Astrocyte (in vitro differentiated cells and primary cell): ENCODE results near the gene ATL2. TPM values are rescaled to one million over a fixed set of nuclear protein-coding genes. Genes with fewer than 3 reads are reported as not detected.

Experiments used
- DNase-seq: peaks from one replicate; pipeline ENCODE4 v3.0.0-alpha.2; 2010; ENCODE audit warnings: low read depth
- FAIRE-seq: peaks from 2 replicates; lab custom pipeline; 2011; peaks lifted over from hg19 to GRCh38; lab: Jason Lieb, UNC
- H2AFZ ChIP-seq: 2 replicates; pipeline ENCODE4 v1.6.0; 2012; ENCODE audit warnings: low read depth, low read length, inconsistent platforms
- H3K27ac ChIP-seq: 2 replicates; pipeline ENCODE4 v1.5.1; 2011; ENCODE audit warnings: low read depth, low read length, inconsistent platforms
- H3K27me3 ChIP-seq: 2 replicates; pipeline ENCODE4 v1.6.0; 2011; ENCODE audit warnings: low read length, inconsistent platforms; ENCODE audit not compliant: insufficient read depth
- H3K36me3 ChIP-seq: 2 replicates; pipeline ENCODE4 v1.5.1; 2011; ENCODE audit warnings: low read length, inconsistent platforms; ENCODE audit not compliant: insufficient read depth
- H3K4me1 ChIP-seq: 2 replicates; pipeline ENCODE4 v1.5.1; 2011; ENCODE audit warnings: low read length, inconsistent platforms; ENCODE audit not compliant: insufficient read depth
- H3K4me2 ChIP-seq: 2 replicates; pipeline ENCODE4 v1.6.0; 2012; ENCODE audit warnings: low read length, inconsistent platforms
- H3K4me3 ChIP-seq: 2 replicates; pipeline ENCODE4 v1.5.1; 2011; ENCODE audit warnings: low read depth, mild to moderate bottlenecking, low read length, inconsistent platforms; ENCODE audit not compliant: insufficient read depth
- H3K79me2 ChIP-seq: 2 replicates; pipeline ENCODE4 v1.6.0; 2012; ENCODE audit warnings: mild to moderate bottlenecking, low read length, inconsistent platforms; ENCODE audit not compliant: insufficient read depth
- H3K9ac ChIP-seq: 2 replicates; pipeline ENCODE4 v1.6.0; 2012; ENCODE audit warnings: mild to moderate bottlenecking, low read length, inconsistent platforms
- H3K9me3 ChIP-seq: 2 replicates; pipeline ENCODE4 v1.5.1; 2012; ENCODE audit warnings: low read depth, mild to moderate bottlenecking, low read length, inconsistent platforms; ENCODE audit not compliant: insufficient read depth
- H4K20me1 ChIP-seq: 2 replicates; pipeline ENCODE4 v1.6.0; 2012; ENCODE audit warnings: low read length, inconsistent platforms; ENCODE audit not compliant: insufficient read depth
- H3K27ac Mint-ChIP-seq: one replicate; pipeline ENCODE4 v1.8.0; 2021; ENCODE audit warnings: mild to moderate bottlenecking, mixed read lengths; ENCODE audit not compliant: unreplicated experiment
- H3K27me3 Mint-ChIP-seq: one replicate; pipeline ENCODE4 v1.8.0; 2021; ENCODE audit warnings: low read depth, mixed read lengths; ENCODE audit not compliant: unreplicated experiment
- H3K36me3 Mint-ChIP-seq: one replicate; pipeline ENCODE4 v1.8.0; 2021; ENCODE audit warnings: low read depth, mixed read lengths; ENCODE audit not compliant: unreplicated experiment
- H3K4me1 Mint-ChIP-seq: one replicate; pipeline ENCODE4 v1.8.0; 2021; ENCODE audit warnings: low read depth, mixed read lengths; ENCODE audit not compliant: unreplicated experiment
- H3K4me3 Mint-ChIP-seq: one replicate; pipeline ENCODE4 v1.8.0; 2021; ENCODE audit warnings: mild to moderate bottlenecking, moderate library complexity, mixed read lengths; ENCODE audit not compliant: unreplicated experiment
- H3K9me3 Mint-ChIP-seq: one replicate; pipeline ENCODE4 v1.8.0; 2021; ENCODE audit warnings: mild to moderate bottlenecking, mixed read lengths; ENCODE audit not compliant: unreplicated experiment
- EZH2 ChIP-seq: IDR thresholded peaks from 2 replicates; pipeline ENCODE4 v1.6.1; 2012; ENCODE audit warnings: mild to moderate bottlenecking, low read length, inconsistent platforms; ENCODE audit not compliant: insufficient read depth
- total RNA-seq: library from RNA; stranded (reverse); gene quantifications from 2 replicates; pipeline ENCODE4 v1.2.1, GENCODE V29; 2021
- TF ChIP-seq, protein P1 (sequence below): IDR thresholded peaks from 2 replicates; pipeline ENCODE4 v1.5.1; 2011; ENCODE audit warnings: low read depth, mild to moderate bottlenecking, inconsistent platforms, low read length, moderate library complexity; ENCODE audit not compliant: insufficient read depth

Gene ATL2
- total RNA-seq, 1 donor from 2014 or later, result 34.9 TPM

DNA sequence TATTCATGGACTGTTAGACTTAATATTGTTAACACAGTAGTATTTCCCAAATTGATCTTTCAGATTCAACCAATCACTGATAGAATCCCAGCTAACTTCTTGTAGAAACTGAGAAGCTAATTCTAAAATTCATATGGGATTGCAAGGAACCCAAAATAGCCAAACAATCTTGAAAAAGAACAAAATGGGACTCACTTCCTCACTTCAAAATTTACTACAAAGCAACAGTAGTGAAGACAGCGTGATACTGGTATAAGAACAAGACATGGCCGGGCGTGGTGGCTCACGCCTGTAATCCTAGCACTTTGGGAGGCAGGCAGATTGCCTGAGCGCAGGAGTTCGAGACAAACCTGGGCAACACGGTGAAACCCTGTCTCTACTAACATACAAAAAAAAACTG is 46.3 kb downstream of the ATL2 start:
- DNase-seq (no peak), FAIRE-seq (no peak)
- Histone ChIP-seq H3K4me1 (no peaks in the 10 kb centered on the region), H3K36me3 (no peaks in the 10 kb centered on the region), H3K4me2 (no peak overlapping the region), H3K27me3 (no peaks in the 10 kb centered on the region), H3K27ac (no peak overlapping the region), H3K4me3 (no peak overlapping the region), H4K20me1 (peaks cover 4% of the 10 kb centered on the region), H2AFZ (no peak overlapping the region), H3K9me3 (peaks cover 5% of the 10 kb centered on the region), H3K79me2 (peaks cover 16% of the 10 kb centered on the region), H3K9ac (no peak overlapping the region)
- TF ChIP-seq EZH2, result no peak
- TF ChIP-seq, protein P1, sequence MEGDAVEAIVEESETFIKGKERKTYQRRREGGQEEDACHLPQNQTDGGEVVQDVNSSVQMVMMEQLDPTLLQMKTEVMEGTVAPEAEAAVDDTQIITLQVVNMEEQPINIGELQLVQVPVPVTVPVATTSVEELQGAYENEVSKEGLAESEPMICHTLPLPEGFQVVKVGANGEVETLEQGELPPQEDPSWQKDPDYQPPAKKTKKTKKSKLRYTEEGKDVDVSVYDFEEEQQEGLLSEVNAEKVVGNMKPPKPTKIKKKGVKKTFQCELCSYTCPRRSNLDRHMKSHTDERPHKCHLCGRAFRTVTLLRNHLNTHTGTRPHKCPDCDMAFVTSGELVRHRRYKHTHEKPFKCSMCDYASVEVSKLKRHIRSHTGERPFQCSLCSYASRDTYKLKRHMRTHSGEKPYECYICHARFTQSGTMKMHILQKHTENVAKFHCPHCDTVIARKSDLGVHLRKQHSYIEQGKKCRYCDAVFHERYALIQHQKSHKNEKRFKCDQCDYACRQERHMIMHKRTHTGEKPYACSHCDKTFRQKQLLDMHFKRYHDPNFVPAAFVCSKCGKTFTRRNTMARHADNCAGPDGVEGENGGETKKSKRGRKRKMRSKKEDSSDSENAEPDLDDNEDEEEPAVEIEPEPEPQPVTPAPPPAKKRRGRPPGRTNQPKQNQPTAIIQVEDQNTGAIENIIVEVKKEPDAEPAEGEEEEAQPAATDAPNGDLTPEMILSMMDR, result no peak
- Mint-ChIP-seq H3K27me3 (no peaks in the 10 kb centered on the region), H3K36me3 (peaks cover 15% of the 10 kb centered on the region), H3K4me3 (no peak overlapping the region), H3K27ac (no peak overlapping the region), H3K9me3 (peaks cover 6% of the 10 kb centered on the region), H3K4me1 (no peaks in the 10 kb centered on the region)

GRCh38 chr2:38327580-38327979 is 49.5 kb downstream of the ATL2 start:
- H3K4me3 ChIP-seq, result no peak overlapping the region
- H2AFZ ChIP-seq, result no peak overlapping the region
- no peaks in the 10 kb centered on the region for H3K36me3 ChIP-seq
- H3K79me2 ChIP-seq, result peaks cover 18% of the 10 kb centered on the region
- H3K9me3 ChIP-seq, result peaks cover 5% of the 10 kb centered on the region
- H4K20me1 ChIP-seq, result peaks cover 2% of the 10 kb centered on the region
- no peak overlapping the region for H3K27ac ChIP-seq
- no peaks in the 10 kb centered on the region for H3K27me3 Mint-ChIP-seq
- peaks cover 10% of the 10 kb centered on the region for H3K36me3 Mint-ChIP-seq
- no peaks in the 10 kb centered on the region for H3K4me1 ChIP-seq
- no peaks in the 10 kb centered on the region for H3K27me3 ChIP-seq
- DNase-seq (no peak), FAIRE-seq (no peak)
- no peak overlapping the region for H3K27ac Mint-ChIP-seq
- TF ChIP-seq, protein P1, result no peak
- TF ChIP-seq EZH2, result no peak
- no peak overlapping the region for H3K4me3 Mint-ChIP-seq
- no peak overlapping the region for H3K4me2 ChIP-seq
- no peak overlapping the region for H3K9ac ChIP-seq
- H3K4me1 Mint-ChIP-seq, result peaks cover 4% of the 10 kb centered on the region
- H3K9me3 Mint-ChIP-seq, result peaks cover 6% of the 10 kb centered on the region

DNA sequence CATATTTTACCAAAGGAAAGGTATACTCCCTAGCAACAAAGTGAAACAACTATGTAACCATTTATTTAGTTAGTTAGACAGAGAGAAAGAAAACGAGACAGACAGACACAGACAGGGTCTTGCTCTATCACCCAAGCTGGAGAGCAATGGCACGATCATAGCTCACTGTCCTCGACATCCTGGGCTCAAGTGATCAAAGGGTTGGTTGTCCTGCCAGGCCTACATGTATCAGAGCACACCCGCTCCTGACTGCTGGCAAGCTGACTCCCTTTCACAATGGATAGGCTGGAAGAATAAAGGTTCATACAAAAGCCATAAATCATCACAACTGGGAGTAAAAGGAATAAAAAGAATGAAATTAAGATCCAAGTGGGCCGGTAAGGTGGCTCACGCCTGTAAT is 53.5 kb downstream of the ATL2 start:
- DNase-seq (no peak), FAIRE-seq (no peak)
- Histone ChIP-seq H3K79me2 (peaks cover 18% of the 10 kb centered on the region), H3K27me3 (no peaks in the 10 kb centered on the region), H3K27ac (no peak overlapping the region), H3K9ac (no peak overlapping the region), H2AFZ (no peak overlapping the region), H3K4me1 (no peaks in the 10 kb centered on the region), H3K4me3 (no peak overlapping the region), H4K20me1 (peaks cover 10% of the 10 kb centered on the region), H3K9me3 (no peaks in the 10 kb centered on the region), H3K36me3 (no peaks in the 10 kb centered on the region), H3K4me2 (no peak overlapping the region)
- TF ChIP-seq, protein P1, result no peak
- no peak for TF ChIP-seq EZH2
- no peak overlapping the region for H3K4me3 Mint-ChIP-seq
- no peak overlapping the region for H3K27ac Mint-ChIP-seq
- H3K9me3 Mint-ChIP-seq, result peaks cover under 1% of the 10 kb centered on the region
- H3K4me1 Mint-ChIP-seq, result peaks cover 4% of the 10 kb centered on the region
- no peaks in the 10 kb centered on the region for H3K27me3 Mint-ChIP-seq
- peaks cover 4% of the 10 kb centered on the region for H3K36me3 Mint-ChIP-seq
